Adrenal gland (tissue), 5 donors: ENCODE data around the gene ZNF180.

Experiments
- CTCF ChIP-seq, 6 experiments: fragments of 450-650 bp in 4 of 6; fragments of 200-600 bp in 2 of 6; sonication (generic) in 1 of 6; IDR thresholded peaks; 1 replicate in 5 of 6; 2 replicates in 1 of 6; pipeline versions ENCODE4 v1.5.1 to v1.8.0; 2016 to 2021; ENCODE audit warnings: antibody characterized with exemption in 6 of 6, mild to moderate bottlenecking in 2 of 6, moderate library complexity in 1 of 6
- POLR2A ChIP-seq, 2 donors: fragments of 450-650 bp; IDR thresholded peaks; one replicate each; pipeline ENCODE4 v1.6.1; 2017; ENCODE audit warnings: antibody characterized with exemption in 2 of 2, mild to moderate bottlenecking in 2 of 2, moderate library complexity in 1 of 2
- donor health status: DM: no; HTN: no; CAD: no.

- TF ChIP-seq CTCF (IDR thresholded peaks at IDR 0.05) (no peak), POLR2A (IDR thresholded peaks at IDR 0.05) (peak in 1 of 2 donors; percentile 26)
Measured at GRCh38 chr19:44447916-44448674, 52.2 kb downstream of the ZNF180 start, which contains the start of gene ZNF229.
